COLO829 (cell line): ENCODE data around the gene FRMD4A.
A peak's percentile ranks its signal among the peaks of the same experiment; 100 is the strongest.
"Not testable (repeated sequence)": the region's sequence is repeated elsewhere in the genome, so short reads cannot be mapped to it uniquely, and the experiment has no call there.

Experiments
- DNase-seq: peaks from one replicate; pipeline ENCODE4 v3.0.0; 2012; ENCODE audit warnings: low spot score

The FRMD4A gene

DNA sequence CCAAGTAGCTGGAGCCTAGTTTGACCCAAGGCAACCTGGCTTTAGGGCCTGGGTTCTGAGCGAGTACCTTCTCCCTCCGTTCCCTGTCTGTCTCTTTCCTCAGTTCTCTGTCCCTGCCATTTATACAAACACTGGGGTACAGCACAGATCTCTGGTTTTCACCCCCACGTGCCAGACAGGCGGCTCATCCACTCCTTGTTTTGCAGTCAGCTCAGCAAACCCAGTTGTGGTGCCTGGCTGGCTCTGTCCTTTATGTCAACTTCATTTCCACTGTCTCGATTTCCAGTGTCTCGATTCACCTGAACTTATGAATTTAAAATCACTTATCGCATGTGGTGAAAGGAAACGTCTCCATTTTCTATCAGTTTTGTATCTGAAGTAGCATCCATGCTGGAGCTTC is 230.8 kb downstream of the FRMD4A start:
- DNase-seq, result no peak

DNA sequence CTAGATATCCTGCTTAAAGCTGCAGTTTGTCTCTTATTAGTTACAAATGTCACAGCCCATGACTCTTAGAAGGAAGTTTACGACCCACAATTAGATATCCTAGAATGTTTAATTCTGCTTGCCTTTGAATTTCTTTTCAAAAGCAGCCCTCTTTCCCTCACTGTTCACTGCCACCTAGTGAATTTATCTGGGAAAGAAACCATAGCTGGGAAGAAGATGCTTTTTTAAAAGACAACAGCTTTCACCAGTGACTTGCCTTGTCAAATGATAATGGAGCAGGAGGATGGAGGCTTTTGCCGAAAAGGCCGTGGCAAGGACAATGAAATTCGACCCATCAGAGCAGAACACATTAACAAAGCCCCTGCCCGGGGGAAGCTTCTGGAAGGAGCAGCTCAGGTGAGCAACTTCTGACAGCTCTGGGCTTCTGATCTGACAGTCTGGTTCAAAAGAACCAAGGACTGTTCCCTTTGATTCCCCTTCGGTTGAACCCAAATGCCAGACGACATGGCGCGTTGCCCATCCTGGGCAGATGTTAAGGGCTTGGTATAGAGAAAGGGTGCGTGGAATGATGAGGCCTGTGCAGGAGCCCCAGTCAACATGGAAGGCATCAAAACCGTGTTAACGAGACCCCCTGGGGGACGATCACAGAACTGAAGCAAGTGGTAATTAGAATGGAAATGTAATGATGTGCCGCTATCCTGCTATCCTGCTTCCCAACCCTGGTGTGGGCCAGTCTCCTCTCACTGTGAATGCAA is 236.8 kb downstream of the FRMD4A start:
- DNase-seq, result peak; percentile 64

DNA sequence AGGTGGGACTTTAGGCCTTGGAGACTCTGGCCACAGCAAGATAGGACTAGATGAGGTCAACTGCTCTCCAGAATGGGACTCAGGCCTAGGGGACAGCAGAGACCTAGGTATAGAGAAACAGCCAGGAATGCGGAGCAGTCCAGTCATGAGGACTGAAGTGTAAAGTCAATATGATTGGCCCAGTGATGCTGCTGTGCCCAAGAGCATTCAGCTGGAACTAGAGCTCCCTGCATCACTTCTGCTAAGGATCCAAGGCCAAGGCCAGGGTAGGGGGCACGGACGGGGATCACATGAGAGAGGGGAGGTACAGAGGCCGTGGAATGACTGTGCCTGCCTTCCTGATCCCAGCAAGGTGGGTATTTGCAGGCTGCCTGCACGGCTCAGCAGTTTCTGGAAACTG is 237.9 kb downstream of the FRMD4A start:
- no peak for DNase-seq

DNA sequence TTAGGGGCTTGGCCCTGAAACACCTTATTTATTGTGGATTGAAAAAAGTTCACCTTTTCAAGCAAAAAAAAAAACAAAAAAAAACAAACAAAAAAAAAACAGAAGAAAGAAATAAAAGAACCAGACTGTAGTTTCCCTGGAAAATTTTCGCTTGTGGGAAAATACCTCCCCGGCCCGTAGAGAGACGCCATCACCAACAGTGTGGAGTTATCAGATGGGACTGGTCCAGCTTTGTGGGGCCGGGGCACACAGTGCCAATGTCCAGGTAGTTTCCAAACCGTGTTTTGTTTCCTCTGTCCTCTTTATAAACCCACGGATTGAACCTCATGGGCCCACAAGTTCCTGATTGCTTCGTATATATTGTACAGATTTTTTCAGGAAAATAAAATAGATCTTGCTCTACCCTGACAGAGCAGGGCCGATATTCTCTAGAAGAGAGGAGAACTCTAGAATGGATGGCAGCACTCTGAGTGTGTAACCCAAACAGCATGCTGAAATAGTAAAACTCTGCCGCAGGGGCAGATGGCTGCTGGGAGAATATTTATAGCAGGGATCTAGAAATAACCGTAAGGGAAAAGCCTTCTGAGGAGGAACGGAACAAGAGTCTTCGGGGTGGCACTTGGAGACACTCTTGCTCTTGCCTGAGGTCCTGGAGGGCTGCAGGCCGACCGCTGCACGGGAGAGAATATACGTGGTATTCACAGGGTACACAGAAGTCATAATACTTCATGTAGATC is 241.0 kb downstream of the FRMD4A start:
- DNase-seq, result no peak

DNA sequence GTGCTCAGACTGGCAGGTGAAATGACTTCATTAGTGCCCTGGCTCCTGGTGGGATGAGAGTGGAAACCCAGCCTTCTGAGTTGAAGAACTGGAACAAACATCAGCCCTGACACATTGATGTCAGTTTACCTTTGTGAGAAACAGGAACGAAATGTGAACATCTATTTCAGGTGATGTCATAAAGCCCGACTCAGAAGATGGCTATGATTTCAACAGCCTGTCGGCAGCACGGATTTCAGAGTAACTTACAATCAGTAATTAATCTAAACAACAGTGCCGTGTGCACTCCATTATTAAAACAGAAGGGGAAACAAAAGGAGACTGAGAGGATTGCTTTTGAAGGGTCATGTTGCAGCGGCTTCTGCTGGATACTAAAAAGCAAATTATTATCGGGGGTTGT is 243.2 kb downstream of the FRMD4A start:
- DNase-seq, result no peak

DNA sequence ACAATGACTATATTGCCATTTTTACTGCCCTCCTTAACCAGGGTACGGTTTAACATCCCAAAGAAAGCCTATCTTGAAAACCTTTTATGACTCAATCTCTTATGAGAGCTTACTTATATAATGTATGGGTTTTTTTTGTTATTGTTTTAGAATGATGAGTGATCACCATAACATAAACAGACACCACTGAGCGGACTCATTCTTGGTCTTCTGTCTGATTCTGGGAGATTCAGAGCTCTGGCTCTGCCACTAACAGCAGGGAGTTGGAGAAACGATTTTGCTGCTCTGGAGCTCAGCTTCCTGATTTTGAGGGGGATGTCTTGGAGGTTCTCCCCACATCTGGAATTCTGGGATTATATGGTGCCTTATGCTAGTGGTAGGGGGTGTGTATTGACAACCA is 244.1 kb downstream of the FRMD4A start:
- DNase-seq, result no peak

DNA sequence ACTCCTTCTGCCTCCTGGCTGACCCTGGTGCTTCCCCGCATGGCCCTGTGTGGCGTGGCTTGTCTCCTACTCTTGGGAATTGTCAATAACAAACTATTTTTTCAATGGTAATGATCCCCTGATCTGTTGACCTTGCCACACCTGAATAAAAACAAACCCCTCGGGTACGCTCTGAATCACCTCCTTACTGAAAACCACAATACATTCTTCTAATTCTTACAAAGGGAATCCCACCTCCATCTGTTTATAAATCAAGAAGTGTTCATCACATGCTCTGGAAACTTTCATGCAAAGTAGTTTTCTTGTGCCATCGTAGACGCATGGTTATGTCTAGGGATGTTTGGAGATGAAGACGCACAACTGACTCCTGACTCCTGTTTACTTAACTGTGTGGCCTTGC is 245.8 kb downstream of the FRMD4A start:
- DNase-seq, result no peak

DNA sequence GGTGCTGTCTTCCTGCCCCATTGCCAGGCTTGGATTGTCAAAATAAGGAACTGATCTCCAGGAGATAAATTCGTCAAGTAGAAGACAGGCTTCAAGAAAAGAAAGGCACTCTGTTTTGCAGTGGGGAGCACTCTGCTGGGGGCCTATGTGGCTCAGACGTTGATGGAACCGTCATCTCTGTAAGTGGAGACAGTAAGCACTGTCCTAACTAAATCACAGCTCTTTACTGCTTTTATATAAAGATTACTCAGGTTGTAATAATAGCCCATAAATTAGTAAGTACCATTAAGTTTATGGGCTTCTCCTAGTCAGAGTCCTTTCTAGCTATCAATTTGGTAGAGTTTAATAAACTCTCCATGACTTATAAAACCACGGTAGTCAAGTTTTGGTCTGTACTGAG is 249.9 kb downstream of the FRMD4A start:
- DNase-seq, result no peak

DNA sequence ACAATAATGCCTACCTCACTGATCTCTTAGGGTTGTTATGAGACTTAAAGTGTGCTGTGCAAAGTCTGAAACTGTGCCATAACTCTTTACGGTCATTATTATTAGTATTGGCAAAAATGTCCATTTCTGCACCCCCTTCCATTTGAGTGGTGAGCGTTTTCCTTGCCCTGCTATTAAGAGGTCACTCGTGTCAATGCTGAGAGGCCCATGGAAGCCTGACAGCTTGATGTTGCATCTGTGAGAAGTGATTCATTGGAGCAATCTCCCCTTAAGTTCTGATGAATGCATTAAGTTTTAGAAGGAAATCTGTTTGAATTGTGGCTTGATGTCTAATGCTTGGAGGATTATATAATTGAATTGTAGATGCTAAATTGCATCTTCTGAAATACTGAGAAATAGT is 253.3 kb downstream of the FRMD4A start:
- DNase-seq, result no peak

DNA sequence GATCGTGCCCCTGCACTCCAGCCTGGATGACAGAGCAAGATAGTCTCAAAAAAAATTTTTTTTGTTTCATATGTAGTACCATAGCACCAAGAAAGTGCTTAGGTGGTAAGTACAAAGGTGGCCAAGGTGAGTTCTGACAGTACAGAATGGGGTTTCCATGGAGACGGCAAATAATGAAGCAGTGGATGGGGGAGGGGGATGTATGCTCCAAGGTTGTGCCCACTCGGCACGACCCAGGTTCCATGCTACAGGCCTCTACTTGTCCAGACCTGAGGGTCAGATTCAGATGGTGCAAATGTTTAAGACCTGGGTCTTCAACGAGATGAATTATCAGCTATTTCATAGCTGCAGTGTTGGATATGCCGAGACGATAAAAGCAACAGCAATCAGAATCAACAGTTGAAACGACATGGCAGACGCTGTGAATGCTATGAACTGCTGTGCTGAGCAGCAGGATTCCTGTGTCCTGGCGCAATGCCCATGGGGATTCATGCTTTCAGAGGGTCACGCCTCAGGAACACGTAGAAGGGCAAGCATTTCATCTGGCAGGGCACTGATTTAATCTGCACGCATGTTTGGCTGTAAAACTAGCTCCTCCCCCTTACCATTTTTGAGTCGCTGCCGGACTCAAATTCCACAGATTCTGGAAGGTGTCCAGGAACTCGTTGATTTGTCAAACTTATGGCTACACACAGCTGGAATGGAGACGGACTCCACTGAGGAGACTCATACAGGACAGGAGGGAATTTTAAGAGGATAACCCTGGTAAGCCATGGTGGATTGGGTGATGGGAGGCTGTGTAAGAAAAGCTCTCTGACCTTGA is 256.5 kb downstream of the FRMD4A start:
- peak; percentile 88 for DNase-seq

DNA sequence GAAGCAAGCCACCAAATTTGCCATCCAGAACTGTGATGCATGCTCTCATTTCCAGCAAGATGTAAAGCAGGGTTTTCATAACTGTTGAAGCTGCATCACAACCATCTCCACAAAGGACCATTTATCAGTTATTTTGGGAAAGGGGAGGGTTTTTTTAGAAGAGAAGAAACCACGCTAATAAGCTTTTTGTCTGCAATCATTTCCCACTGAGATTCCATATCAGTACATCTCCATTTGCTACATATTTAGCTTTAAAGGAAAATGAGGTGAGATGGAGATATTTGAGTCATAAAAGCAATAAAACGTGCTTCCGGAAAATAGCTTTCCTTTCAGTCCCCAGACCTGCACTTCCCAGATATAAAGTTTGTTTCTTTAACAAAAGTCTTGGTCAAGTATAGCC is 258.2 kb downstream of the FRMD4A start:
- peak; percentile 67 for DNase-seq

DNA sequence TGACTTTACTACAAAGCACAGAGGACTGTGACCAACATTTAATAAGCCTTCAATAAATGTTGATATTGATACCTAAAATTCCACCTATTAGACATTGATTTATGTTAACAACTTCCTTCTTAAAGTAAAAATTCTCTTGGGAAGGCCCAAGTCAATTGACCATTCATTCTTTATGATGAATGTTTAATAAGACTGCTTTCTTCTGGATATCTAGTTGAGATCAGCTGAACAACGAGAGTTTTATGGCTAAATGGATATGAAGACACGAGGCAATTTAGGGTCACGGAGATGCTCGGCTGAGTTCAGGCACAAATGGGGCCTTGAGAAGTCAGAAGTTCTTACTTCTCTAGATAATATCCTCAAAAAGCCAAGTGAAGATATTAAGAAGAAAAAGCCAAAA is 258.8 kb downstream of the FRMD4A start:
- peak; percentile 54 for DNase-seq

DNA sequence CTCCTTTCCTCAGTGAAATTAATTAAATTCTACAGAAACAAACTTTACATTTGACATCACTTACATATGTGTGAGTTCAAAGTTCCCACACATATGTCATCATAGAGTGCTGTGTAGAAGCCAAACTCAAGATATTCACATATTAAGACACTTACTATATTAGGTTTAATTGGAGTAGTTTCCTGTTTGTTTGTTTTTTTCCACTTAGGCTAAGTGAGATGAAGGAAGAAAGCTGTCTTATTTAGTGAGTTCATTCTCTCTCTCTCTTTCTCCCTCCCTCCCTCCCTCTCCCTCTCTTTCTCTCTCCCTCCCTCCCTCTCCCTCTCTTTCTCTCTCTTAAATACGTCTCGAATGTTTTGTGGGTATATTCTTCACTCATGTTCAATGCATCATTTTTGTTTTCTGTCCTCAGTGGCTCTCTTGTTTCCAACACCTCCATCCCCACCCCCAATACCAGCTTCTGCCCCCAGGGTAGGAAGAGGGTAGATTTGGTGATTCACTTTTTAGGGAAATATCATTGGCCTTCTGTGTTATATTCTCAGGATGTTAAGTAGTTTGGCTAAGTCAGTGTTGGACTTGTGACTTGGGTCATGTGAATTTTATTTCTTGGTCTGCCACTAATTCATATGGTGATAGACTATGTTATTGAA is 262.0 kb downstream of the FRMD4A start:
- DNase-seq, result peak; percentile 30

DNA sequence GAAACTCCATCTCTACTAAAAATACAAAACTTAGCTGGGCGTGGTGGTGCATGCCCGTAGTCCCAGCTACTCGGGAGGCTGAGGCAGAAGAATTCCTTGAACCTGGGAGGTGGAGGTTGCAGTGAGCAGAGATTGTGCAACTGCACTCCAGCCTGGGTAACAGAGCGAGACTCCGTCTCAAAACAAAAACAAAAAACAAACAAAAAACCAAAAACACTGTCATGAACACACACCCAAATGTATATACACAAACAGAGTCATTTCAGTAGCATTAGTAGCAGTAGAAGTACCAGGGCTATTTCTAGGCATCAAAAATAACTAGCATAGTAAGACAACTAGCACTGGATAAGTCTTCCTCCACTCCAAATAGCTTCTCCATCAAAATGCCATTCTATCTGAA is 263.1 kb downstream of the FRMD4A start:
- not testable (repeated sequence) for DNase-seq

DNA sequence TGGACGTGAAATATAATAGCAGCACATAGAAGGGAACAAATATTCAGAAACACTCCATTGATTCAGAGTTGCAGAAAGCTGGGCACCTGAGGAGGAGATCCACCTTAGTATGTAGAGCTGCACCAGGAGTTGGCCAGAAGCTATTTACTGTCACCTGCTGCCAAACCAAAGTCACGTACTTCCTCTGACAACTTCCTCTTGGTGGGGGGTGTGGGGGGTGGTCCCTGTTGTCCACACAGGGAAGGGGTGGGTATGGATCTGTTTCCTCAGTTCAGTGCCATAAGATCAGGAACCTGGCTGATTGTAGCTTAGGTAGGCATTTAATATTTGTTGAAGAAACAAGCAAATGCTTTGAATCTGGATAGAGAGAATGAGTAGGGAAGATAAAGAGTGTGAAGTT is 264.6 kb downstream of the FRMD4A start:
- no peak for DNase-seq

DNA sequence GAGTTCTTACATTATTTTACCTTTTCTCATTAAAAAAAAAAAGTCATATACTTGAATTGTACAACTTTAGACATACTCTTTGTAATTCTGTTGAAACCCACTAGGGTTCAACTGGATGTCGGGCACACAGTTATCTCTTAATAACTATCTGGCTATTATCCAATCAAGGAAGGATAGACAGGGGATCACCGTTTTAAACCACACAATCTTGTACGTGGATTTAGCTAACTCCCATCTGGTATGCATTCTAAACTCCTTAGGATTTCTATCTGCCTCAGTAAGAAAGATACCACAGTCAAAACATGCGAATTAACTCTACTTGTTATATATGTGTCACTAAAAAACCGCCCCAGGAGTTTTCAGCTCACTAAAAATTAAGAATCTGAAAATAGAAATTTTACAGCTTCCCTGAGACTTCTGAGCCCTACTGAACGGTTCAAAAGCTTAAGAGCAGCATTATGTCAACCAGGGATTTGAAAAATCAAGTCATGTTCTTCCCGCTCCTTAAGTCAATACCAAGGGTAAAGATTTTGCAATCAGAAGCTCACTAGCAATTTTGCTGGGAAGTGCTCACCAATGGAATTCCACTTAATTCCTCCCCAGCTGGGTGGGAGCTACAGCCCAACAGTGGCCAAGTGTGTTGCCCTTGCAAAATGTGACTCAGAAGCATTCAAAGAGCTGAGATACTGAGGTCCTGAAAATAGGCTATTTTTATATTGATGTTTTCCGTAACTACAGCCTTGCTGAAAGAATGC is 267.0 kb downstream of the FRMD4A start:
- no peak for DNase-seq

DNA sequence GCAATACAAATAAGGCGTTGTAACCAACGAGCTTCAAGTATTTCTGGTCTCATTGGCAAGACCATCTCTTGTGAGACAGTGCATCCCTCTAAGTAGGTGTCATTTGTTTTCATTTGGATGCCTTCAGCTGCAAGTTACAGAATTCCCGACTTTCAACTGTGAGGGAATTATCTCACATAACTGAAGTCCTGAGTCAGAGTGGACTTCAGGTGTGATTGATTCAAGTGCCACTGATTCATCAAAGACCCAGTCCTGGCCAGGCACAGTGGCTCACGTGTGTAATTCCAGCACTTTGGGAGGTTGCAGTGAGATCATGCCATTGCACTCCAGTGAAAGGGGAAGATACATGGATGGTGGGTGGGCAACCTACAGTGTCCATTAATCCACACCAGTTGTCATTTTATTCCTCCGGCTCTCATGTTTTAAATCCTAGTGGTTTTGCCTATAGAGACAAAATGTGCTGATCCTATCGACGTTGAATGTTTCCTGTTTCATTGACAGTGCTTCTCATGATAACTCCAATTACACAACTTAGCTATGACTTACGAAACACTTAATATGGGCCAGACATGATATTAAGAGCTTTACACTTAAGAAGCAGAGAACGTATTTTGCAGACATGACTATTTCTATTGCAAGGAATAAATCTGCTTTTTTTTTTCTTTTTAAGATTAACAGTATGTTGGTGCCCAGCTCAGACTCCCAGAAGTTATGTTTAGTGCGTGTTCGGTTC is 268.0 kb downstream of the FRMD4A start:
- no peak for DNase-seq

DNA sequence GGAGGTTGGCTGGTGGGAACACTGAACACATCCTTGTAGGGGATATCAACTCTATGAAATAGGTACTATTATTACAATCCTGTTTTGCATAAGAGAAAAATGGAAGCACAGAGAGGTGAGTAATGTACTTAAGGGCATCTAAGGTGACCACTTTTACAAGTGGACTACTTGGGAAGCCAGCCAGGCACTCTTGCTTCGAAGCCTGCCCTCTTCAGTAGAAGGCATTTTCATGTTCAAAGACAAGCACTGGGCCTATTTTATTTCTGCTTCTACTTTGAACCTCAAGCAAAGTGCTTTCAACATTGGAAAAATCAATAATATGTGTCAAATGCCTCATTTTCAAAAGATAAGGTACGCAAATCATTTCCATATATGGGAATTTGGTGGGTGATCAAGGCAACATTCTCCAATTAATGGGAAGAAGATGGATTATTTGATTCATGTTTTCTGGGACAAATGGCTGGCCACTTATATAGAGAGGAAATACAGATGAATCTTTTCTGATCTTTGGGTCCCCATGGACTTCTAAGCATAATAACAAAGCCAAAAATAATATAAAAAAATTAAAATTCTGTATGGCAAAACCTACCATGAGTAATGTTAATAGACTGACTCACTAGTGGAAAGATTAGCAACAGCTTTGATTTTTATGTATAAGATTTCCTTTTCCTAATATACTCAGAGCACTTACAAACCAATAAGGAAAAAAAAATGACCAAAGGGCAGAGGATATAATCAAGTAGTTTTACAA is 270.2 kb downstream of the FRMD4A start:
- DNase-seq, result no peak

DNA sequence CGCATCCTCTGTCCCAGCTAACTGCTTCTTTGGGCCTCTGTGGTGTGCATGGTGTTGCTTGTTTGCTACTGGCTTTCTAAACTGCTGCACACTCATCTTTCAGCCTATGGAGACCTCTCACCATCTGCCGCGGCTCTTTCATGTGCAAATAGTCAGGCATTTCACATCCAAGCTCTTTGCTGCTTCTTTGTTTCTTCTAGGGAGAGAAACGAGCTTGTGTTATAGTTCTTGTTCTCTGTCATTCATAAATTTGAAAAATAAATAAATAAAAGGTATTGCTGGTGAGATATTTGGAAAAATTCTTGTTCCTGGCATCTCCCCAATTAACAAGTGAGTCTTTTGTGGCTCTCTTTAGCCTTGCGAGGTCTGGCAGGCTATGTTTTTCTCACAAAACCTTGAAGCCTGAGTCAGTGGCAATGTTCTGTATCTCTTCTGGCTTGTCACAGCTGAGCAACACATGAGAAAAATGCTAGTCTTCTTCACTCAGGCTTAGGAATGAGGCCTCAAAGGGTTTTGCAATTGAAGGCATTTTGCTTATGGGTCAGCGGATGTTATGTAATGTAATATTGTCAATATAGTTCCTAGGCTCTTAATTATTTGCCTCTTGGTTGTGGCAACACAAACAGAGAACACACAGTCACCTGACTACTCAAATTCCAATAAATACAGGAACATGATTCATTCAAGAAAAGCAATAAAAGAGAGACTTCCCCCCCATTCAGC is 274.0 kb downstream of the FRMD4A start:
- no peak for DNase-seq

DNA sequence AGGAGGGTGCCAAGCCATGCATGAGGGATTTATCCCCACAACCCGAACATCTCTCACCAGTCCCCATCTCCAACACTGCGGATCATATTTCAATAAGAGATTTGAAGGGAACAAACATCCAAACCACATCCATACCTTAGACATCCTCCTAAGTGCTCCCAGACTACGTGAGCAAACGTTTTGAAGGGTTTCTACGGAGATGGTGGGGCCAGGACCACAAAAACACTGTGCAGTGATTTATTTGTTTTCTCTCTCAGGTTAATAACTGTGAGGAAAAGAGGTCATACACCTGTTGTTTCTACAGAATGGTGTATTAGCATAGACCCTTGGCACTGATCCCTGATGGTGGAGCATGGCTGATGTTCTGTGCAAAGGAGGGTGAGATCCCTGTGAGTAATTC is 277.8 kb downstream of the FRMD4A start:
- no peak for DNase-seq
